Right atrium auricular region (tissue), 2 donors: ENCODE results near the gene CACHD1. TPM values are rescaled to one million over a fixed set of nuclear protein-coding genes. Genes with fewer than 3 reads are reported as not detected.

Experiments
- DNase-seq: peaks from one replicate; pipeline ENCODE4 v3.0.0-alpha.2; 2019; ENCODE audit warnings: low spot score
- H3K27ac ChIP-seq, 2 donors: fragments of 200-600 bp; sonication (generic); 1 replicate in 1 of 2; 2 replicates in 1 of 2; pipeline ENCODE4 v1.5.1; 2016 to 2019
- H3K27me3 ChIP-seq, 2 donors: fragments of 200-600 bp; sonication (generic); one replicate each; pipeline versions ENCODE4 v1.5.1 to v1.6.0; 2017 to 2019
- H3K36me3 ChIP-seq: fragments of 200-600 bp; sonication (generic); one replicate; pipeline ENCODE4 v1.5.1; 2016
- H3K4me1 ChIP-seq, 2 donors: fragments of 200-600 bp; sonication (generic); one replicate each; pipeline versions ENCODE4 v1.5.1 to v1.6.0; 2017 to 2019
- H3K4me3 ChIP-seq, 2 donors: fragments of 200-600 bp; sonication (generic); 1 replicate in 1 of 2; 2 replicates in 1 of 2; pipeline ENCODE4 v1.5.1; 2017 to 2019; ENCODE audit warnings: mild to moderate bottlenecking in 1 of 2, moderate library complexity in 1 of 2
- H3K9me3 ChIP-seq, 2 donors: fragments of 200-600 bp; sonication (generic); one replicate each; pipeline ENCODE4 v1.5.1; 2019
- total RNA-seq, 2 donors: library from RNA; depleted of rRNA; stranded (reverse); fragments of >200 nt; gene quantifications; one replicate each; pipeline ENCODE4 v1.1.0, GENCODE V29; 2016
- TF ChIP-seq, protein P1 (sequence below), 2 donors: fragments of 200-600 bp; sonication (generic); IDR thresholded peaks; one replicate each; pipeline ENCODE4 v1.5.1; 2019; ENCODE audit warnings: antibody characterized with exemption in 2 of 2

Gene CACHD1
- total RNA-seq, 2 donors from 2014 or later: 3.1 to 8.5 TPM

DNA sequence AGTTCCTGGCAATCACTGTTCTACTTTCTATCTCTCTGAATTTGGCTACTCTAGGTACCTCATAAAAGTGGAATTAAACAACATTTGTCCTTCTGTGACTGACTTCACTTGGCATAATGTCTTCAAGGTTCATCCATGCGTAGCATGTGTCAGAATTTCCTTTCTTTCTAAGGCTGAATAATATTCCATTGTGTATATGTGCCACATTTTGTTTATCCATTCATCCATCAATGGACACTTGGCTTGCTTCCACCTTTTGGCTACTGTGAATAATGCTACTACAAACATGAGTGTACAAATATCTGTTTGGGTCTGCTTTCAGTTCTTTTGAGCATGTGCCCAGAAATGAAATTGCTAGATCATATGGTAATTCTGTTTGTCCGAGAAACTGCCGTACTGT is 14.7 kb downstream of the CACHD1 start:
- no peak for DNase-seq
- Histone ChIP-seq H3K4me1 (peaks cover 0 to 11% of the 10 kb centered on the region in 2 donors), H3K36me3 (no peaks in the 10 kb centered on the region), H3K4me3 (no peak overlapping the region), H3K27ac (no peak overlapping the region), H3K9me3 (no peaks in the 10 kb centered on the region), H3K27me3 (no peaks in the 10 kb centered on the region)
- TF ChIP-seq, protein P1, sequence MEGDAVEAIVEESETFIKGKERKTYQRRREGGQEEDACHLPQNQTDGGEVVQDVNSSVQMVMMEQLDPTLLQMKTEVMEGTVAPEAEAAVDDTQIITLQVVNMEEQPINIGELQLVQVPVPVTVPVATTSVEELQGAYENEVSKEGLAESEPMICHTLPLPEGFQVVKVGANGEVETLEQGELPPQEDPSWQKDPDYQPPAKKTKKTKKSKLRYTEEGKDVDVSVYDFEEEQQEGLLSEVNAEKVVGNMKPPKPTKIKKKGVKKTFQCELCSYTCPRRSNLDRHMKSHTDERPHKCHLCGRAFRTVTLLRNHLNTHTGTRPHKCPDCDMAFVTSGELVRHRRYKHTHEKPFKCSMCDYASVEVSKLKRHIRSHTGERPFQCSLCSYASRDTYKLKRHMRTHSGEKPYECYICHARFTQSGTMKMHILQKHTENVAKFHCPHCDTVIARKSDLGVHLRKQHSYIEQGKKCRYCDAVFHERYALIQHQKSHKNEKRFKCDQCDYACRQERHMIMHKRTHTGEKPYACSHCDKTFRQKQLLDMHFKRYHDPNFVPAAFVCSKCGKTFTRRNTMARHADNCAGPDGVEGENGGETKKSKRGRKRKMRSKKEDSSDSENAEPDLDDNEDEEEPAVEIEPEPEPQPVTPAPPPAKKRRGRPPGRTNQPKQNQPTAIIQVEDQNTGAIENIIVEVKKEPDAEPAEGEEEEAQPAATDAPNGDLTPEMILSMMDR (IDR thresholded peaks at IDR 0.05): no peak

DNA sequence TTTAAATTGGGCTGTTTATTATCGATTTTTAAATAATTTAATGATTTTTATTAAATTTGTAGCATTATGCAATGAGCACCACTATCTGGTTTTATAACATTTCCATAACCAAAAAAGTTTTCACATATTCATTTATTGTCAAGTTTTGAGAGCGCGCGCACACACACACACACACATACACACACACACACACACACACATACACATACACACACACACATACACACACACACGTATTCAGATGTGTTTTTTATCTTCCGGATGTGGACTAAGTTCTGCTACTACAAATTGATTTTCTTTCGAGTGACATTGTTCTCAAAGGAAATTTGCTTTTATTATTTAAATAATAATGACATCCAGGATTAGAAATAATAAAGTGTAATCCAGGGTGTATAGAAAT is 16.3 kb downstream of the CACHD1 start:
- H3K9me3 ChIP-seq: no peaks in the 10 kb centered on the region
- no peaks in the 10 kb centered on the region for H3K27me3 ChIP-seq
- no peak for DNase-seq
- no peak overlapping the region for H3K27ac ChIP-seq
- no peak overlapping the region for H3K4me3 ChIP-seq
- no peaks in the 10 kb centered on the region for H3K36me3 ChIP-seq
- TF ChIP-seq, protein P1 (IDR thresholded peaks at IDR 0.05): no peak
- H3K4me1 ChIP-seq: peaks cover 0 to 6% of the 10 kb centered on the region in 2 donors

DNA sequence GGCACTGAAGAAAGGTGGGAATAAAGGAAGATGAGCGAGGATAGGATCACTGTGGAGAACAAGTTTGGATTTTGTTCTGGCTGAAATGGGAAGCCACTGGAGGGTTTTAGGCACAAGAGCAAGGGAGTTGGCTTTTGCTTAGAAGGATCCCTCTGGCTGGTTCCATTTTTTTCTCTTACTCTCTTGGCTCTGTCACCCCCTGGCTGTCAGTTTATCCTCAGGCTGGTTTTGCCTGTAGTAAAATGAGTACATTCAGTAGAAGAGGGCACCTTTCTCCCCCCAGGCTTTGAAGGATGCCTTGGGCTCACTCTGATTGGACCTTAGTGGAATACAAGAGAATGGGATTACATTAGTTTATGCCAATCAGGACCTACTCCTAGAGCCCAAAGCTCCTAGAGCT is 17.1 kb downstream of the CACHD1 start:
- Histone ChIP-seq H3K4me1 (no peaks in the 10 kb centered on the region), H3K27me3 (no peaks in the 10 kb centered on the region), H3K9me3 (no peaks in the 10 kb centered on the region), H3K36me3 (no peaks in the 10 kb centered on the region), H3K4me3 (no peak overlapping the region), H3K27ac (no peak overlapping the region)
- TF ChIP-seq, protein P1 (IDR thresholded peaks at IDR 0.05): no peak
- DNase-seq: no peak

DNA sequence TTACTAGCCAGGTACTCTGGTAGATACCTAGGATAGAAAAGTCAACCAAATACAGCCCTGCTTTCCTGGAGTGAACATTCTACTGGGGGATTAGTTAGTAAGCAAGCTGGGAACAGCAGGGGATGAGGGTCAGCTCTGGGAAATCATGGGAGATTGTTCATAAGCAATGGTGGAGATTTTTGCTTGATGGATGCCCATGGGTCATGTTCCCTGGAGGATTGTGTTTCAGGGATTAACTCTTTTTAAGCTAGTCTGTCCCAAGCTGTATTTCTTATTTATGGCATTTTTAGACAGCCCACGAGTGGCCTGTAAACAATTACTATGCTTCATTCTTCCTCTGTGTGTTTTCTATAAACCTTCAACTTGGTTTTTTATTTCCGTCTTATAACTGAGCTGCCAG is 18.9 kb downstream of the CACHD1 start:
- Histone ChIP-seq H3K4me1 (no peaks in the 10 kb centered on the region), H3K4me3 (no peak overlapping the region), H3K27ac (no peak overlapping the region), H3K27me3 (no peaks in the 10 kb centered on the region), H3K9me3 (no peaks in the 10 kb centered on the region), H3K36me3 (no peaks in the 10 kb centered on the region)
- TF ChIP-seq, protein P1 (IDR thresholded peaks at IDR 0.05): no peak
- no peak for DNase-seq

DNA sequence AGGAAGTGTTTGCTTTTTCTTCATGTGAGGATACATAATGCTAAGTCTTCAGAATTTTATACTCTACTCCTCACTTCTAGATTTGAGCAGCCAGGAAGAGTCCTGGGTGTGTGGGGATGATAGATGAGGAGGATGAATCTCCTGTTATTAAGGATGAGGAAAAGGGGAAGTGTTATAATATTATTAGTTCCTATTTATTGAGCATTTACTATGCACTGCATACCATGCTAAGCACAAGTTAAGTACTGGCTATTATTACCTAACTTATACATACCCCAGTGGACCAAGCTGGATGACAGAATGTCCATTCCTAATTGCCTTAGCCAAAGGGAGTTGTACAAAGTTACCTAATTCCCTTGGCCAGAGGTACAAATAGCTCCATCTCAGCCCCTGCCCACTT is 19.8 kb downstream of the CACHD1 start:
- no peak overlapping the region for H3K4me3 ChIP-seq
- TF ChIP-seq, protein P1 (IDR thresholded peaks at IDR 0.05): no peak

DNA sequence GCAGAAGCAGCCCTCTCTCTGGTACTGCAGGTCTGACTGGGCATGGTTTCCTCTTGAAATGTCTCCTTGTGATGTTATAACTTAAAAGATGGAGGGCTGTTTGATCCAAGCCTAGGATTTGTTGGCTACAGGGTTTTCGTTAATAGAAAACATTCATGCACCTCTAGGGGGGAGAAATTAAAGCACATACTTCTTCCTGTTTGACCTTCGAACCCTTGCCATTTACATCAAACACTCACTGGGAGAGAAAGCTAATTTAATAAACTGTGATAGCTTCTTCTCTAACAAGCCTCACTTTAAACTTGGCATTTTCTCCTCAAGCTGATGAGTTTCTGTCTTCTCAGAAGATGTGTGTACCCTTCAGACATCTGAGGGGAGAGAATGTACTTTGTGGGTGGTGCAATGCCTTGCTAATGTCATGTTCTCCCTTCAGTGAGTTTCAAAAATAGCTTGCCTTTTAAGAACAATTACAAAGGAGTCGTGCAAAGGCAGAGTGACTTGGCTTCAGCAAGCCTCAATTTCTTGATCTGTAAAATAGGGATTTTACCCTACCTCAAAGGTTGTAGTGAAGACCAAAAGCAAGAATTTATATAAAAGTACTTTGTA is 20.4 kb downstream of the CACHD1 start:
- TF ChIP-seq, protein P1 (IDR thresholded peaks at IDR 0.05): no peak
- no peak overlapping the region for H3K27ac ChIP-seq
- H3K4me3 ChIP-seq: no peak overlapping the region

More for the DNA sequence above, 19.8 kb downstream of the CACHD1 start:
- no peak overlapping the region for H3K27ac ChIP-seq
- H3K27me3 ChIP-seq: no peaks in the 10 kb centered on the region
- no peaks in the 10 kb centered on the region for H3K36me3 ChIP-seq
- H3K4me1 ChIP-seq: no peaks in the 10 kb centered on the region
- DNase-seq: no peak
- H3K9me3 ChIP-seq: no peaks in the 10 kb centered on the region

More for the DNA sequence above, 20.4 kb downstream of the CACHD1 start:
- Histone ChIP-seq H3K36me3 (no peaks in the 10 kb centered on the region), H3K27me3 (no peaks in the 10 kb centered on the region), H3K4me1 (no peaks in the 10 kb centered on the region), H3K9me3 (no peaks in the 10 kb centered on the region)
- DNase-seq: no peak
